B cell (primary cell): ENCODE data around the gene CACNG7. TPM values are rescaled to one million over a fixed set of nuclear protein-coding genes. Genes with fewer than 3 reads are reported as not detected.

Experiments used
- ATAC-seq: fragments of 200-7000 bp; cut with Tn5 transposase; one replicate; pipeline ENCODE4 v1.10.0; 2021; ENCODE audit warnings: low read depth, mild to moderate bottlenecking, moderate number of reproducible peaks, moderate library complexity
- CTCF ChIA-PET: fragments of 350-600 bp; sonication (Branson Sonifier 250); formaldehyde crosslinking; loops from one replicate; lab custom pipeline; 2021; ENCODE audit warnings: antibody characterized with exemption, inconsistent platforms; lab: Charles Lee
- POLR2A ChIA-PET: fragments of 350-600 bp; sonication (Branson Sonifier 250); formaldehyde crosslinking; loops from one replicate; lab custom pipeline; 2021; ENCODE audit warnings: antibody characterized with exemption; lab: Charles Lee
- DNase-seq: peaks from one replicate; pipeline ENCODE4 v3.0.0; 2013
- H2AFZ ChIP-seq: 2 replicates; pipeline ENCODE4 v1.6.1; 2012; ENCODE audit warnings: mild to moderate bottlenecking, low read depth, low read length; ENCODE audit not compliant: insufficient read depth, poor library complexity, severe bottlenecking
- H3K27ac ChIP-seq, 2 donors: 1 replicate in 1 of 2; 2 replicates in 1 of 2; pipeline ENCODE4 v1.5.1; 2012 to 2013; ENCODE audit warnings: low read length in 2 of 2, mild to moderate bottlenecking in 2 of 2, moderate library complexity in 1 of 2
- H3K27me3 ChIP-seq, 4 experiments: fragments of 200-600 bp in 1 of 4; sonication (generic) in 1 of 4; replicated peaks in 1 of 4; 1 replicate in 2 of 4; 2 replicates in 2 of 4; pipeline versions ENCODE4 v1.6.1 to v1.7.0; 2013 to 2016; ENCODE audit warnings: low read length in 3 of 4, mild to moderate bottlenecking in 2 of 4, mixed read lengths in 1 of 4, moderate library complexity in 1 of 4; ENCODE audit not compliant: insufficient read depth in 4 of 4, control insufficient read depth in 3 of 4; ENCODE audit errors: control extremely low read depth in 1 of 4
- H3K36me3 ChIP-seq, 2 experiments: replicated peaks in 1 of 2; 1 replicate in 1 of 2; 2 replicates in 1 of 2; pipeline versions ENCODE4 v1.6.1 to v1.7.1; 2013; ENCODE audit warnings: low read length in 1 of 2; ENCODE audit not compliant: insufficient read depth in 2 of 2, control insufficient read depth in 1 of 2; ENCODE audit errors: control extremely low read depth in 1 of 2, extremely low read depth in 1 of 2
- H3K4me1 ChIP-seq, 2 donors: fragments of 200-600 bp in 1 of 2; sonication (generic) in 1 of 2; 1 replicate in 1 of 2; 2 replicates in 1 of 2; pipeline versions ENCODE4 v1.5.1 to v1.6.1; 2013 to 2017; ENCODE audit warnings: low read length in 2 of 2; ENCODE audit not compliant: control insufficient read depth in 2 of 2, insufficient read depth in 2 of 2
- H3K4me2 ChIP-seq: replicated peaks from 2 replicates; pipeline ENCODE3; 2012; ENCODE audit warnings: mild to moderate bottlenecking, low read depth, low read length; ENCODE audit not compliant: poor library complexity, severe bottlenecking
- H3K4me3 ChIP-seq, 5 experiments: fragments of 200-600 bp in 1 of 5; sonication (generic) in 1 of 5; 1 replicate in 3 of 5; 2 replicates in 2 of 5; pipeline versions ENCODE4 v1.5.1 to v1.7.0; 2011 to 2016; ENCODE audit warnings: low read length in 4 of 5, mild to moderate bottlenecking in 4 of 5, low read depth in 2 of 5, control low read depth in 1 of 5, moderate library complexity in 1 of 5; ENCODE audit not compliant: insufficient read depth in 1 of 5; ENCODE audit errors: control extremely low read depth in 1 of 5, extremely low read depth in 1 of 5
- H3K79me2 ChIP-seq: fragments of 200-600 bp; sonication (generic); one replicate; pipeline ENCODE4 v1.6.0; 2016; ENCODE audit warnings: low read length; ENCODE audit not compliant: control insufficient read depth, insufficient read depth
- H3K9ac ChIP-seq: fragments of 200-600 bp; sonication (generic); 2 replicates; pipeline ENCODE4 v1.6.1; 2017; ENCODE audit warnings: mild to moderate bottlenecking, low read length, moderate library complexity
- H3K9me3 ChIP-seq, 3 donors: one replicate each; pipeline versions ENCODE4 v1.6.1 to v1.7.1; 2013; ENCODE audit warnings: low read length in 2 of 3; ENCODE audit not compliant: control insufficient read depth in 2 of 3, insufficient read depth in 1 of 3; ENCODE audit errors: control extremely low read depth in 1 of 3
- H4K20me1 ChIP-seq: 2 replicates; pipeline ENCODE4 v1.6.0; 2012; ENCODE audit warnings: mild to moderate bottlenecking, low read length; ENCODE audit not compliant: insufficient read depth, control insufficient read depth, poor library complexity, severe bottlenecking
- H3K27ac Mint-ChIP-seq: one replicate; pipeline ENCODE4 v1.8.0; 2021; ENCODE audit warnings: mixed read lengths
- H3K27me3 Mint-ChIP-seq: one replicate; pipeline ENCODE4 v1.8.0; 2021; ENCODE audit warnings: mixed read lengths
- H3K4me1 Mint-ChIP-seq: one replicate; pipeline ENCODE4 v1.8.0; 2021; ENCODE audit warnings: mixed read lengths
- H3K4me3 Mint-ChIP-seq: one replicate; pipeline ENCODE4 v1.8.0; 2021; ENCODE audit warnings: mixed read lengths
- H3K9me3 Mint-ChIP-seq: one replicate; pipeline ENCODE4 v1.8.0; 2022; ENCODE audit warnings: mixed read lengths; ENCODE audit not compliant: insufficient read depth
- EZH2 ChIP-seq: IDR thresholded peaks from 2 replicates; pipeline ENCODE4 v1.6.1; 2012; ENCODE audit warnings: borderline replicate concordance, low read depth, mild to moderate bottlenecking, moderate library complexity, low read length; ENCODE audit not compliant: insufficient read depth, poor library complexity, severe bottlenecking
- WGBS: methylation state at CpG from one replicate; pipeline ENCODE4 v1.1.5; 2013; ENCODE audit warnings: missing lambda C conversion rate; ENCODE audit not compliant: insufficient coverage; 5-methylcytosine and 5-hydroxymethylcytosine counted together
- intact Hi-C: fragments of 100-400 bp; cut with micrococcal nuclease; formaldehyde crosslinking; loops from one replicate; pipeline ENCODE4 v1.10.0; 2022
- polyA plus RNA-seq: library from polyadenylated mRNA; depleted of rRNA; stranded (reverse); fragments of >200 nt; gene quantifications from 2 replicates; pipeline ENCODE4 v1.2.3, GENCODE V29; 2012
- total RNA-seq, 2 donors: library from RNA; stranded (reverse); fragments of 120-200 nt in 1 of 2; gene quantifications; 1 replicate in 1 of 2; 2 replicates in 1 of 2; pipeline versions ENCODE4 v1.2.3 to v1.2.4, GENCODE V29; 2013 to 2022
- TF ChIP-seq, protein P1 (sequence below): fragments of 200-600 bp; IDR thresholded peaks from one replicate; pipeline ENCODE4 v1.8.0; 2022; ENCODE audit warnings: antibody characterized with exemption, mild to moderate bottlenecking

CACNG7 gene
- total and polyA plus RNA-seq, 2 donors (not counting 1 experiment from before 2014, with no cell fraction given) = not detected

DNA sequence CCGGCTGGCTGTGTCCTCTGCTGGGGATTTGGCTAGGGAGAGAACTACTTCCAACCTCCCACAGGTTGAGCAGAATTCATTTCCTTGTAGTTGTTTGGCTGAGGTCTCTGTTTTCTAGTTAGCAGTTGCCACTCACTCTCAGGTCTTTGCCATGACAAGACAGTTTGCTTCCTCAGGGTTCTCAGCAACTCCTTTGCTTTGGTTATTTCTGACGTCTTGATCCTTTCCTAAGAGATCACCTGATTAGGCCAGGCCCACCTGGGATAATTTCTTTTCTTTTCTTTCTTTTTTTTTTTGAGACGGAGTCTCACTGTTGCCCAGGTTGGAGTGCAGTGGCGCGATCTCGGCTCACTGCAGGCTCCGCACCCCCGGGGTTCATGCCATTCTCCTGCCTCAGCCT, 44.3 kb downstream of the CACNG7 start:
- ChIA-PET CTCF (no interaction called here), POLR2A (no interaction called here)
- Mint-ChIP-seq H3K27ac (no peak overlapping the region), H3K4me3 (no peak overlapping the region), H3K9me3 (no peaks in the 10 kb centered on the region), H3K4me1 (no peaks in the 10 kb centered on the region), H3K27me3 (peaks cover 28% of the 10 kb centered on the region)
- H4K20me1 ChIP-seq = no peaks in the 10 kb centered on the region
- no peak overlapping the region for H3K27ac ChIP-seq
- TF ChIP-seq, protein P1, sequence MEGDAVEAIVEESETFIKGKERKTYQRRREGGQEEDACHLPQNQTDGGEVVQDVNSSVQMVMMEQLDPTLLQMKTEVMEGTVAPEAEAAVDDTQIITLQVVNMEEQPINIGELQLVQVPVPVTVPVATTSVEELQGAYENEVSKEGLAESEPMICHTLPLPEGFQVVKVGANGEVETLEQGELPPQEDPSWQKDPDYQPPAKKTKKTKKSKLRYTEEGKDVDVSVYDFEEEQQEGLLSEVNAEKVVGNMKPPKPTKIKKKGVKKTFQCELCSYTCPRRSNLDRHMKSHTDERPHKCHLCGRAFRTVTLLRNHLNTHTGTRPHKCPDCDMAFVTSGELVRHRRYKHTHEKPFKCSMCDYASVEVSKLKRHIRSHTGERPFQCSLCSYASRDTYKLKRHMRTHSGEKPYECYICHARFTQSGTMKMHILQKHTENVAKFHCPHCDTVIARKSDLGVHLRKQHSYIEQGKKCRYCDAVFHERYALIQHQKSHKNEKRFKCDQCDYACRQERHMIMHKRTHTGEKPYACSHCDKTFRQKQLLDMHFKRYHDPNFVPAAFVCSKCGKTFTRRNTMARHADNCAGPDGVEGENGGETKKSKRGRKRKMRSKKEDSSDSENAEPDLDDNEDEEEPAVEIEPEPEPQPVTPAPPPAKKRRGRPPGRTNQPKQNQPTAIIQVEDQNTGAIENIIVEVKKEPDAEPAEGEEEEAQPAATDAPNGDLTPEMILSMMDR = no peak
- no peak for TF ChIP-seq EZH2
- intact Hi-C loops = no loop called here
- no peak for ATAC-seq
- H3K27me3 ChIP-seq = peaks cover 0 to 16% (median 5%) of the 10 kb centered on the region in 4 experiments
- no peak overlapping the region for H3K9ac ChIP-seq
- no peak overlapping the region for H3K4me3 ChIP-seq
- H3K79me2 ChIP-seq = no peaks in the 10 kb centered on the region
- peaks cover 0 to 18% (median 2%) of the 10 kb centered on the region in 3 donors for H3K9me3 ChIP-seq
- H3K4me1 ChIP-seq = no peaks in the 10 kb centered on the region
- WGBS = 75% methylated on average over 2 of the region's 8 CpGs
- no peak for DNase-seq
- H3K36me3 ChIP-seq = no peaks in the 10 kb centered on the region
- H3K4me2 ChIP-seq = no peak overlapping the region
- no peak overlapping the region for H2AFZ ChIP-seq

DNA sequence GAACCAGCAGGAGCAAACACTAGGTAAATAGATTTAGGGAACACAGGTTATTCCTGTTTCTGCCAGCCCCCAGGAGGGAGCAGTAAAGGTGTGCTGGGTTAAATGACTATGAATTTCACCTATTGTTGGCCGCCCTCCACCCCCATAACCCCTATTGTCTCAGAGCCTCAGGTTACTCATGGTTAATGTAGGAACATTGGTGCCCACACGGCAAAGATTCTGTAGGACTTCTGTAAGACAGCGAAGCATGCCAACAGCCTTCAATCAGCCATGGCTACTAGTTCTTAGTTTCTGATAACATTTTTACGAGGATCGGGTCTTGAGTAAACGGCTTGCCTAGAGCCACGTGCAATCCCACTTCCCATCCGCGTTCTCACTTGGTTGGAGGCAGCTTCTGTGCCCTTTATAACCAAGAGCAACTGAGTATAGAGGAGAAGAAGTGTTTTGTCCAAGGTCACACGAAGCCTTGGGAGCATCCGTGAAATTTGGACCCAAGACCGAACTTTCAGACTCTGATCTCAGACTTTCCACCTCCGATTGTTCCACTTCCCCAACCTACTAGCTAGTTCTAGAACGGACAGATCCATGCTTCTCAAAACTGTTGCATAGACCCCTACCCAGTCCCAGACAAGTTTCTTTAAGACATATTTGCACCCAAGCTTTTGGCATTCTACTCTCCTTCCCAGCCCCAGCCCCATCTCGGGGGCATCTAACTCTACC, 48.5 kb downstream of the CACNG7 start:
- Histone ChIP-seq H3K4me3 (no peak overlapping the region), H3K4me2 (no peak overlapping the region), H4K20me1 (no peaks in the 10 kb centered on the region), H3K9me3 (peaks cover 0 to 23% (median 2%) of the 10 kb centered on the region in 3 donors), H3K79me2 (no peaks in the 10 kb centered on the region), H2AFZ (no peak overlapping the region), H3K36me3 (no peaks in the 10 kb centered on the region), H3K27me3 (peaks cover 0 to 49% (median 21%) of the 10 kb centered on the region in 4 experiments), H3K4me1 (peaks cover 0 to 3% of the 10 kb centered on the region in 2 donors), H3K9ac (no peak overlapping the region), H3K27ac (no peak overlapping the region)
- Mint-ChIP-seq H3K9me3 (no peaks in the 10 kb centered on the region), H3K27me3 (peaks cover 50% of the 10 kb centered on the region), H3K4me3 (no peak overlapping the region), H3K27ac (no peak overlapping the region), H3K4me1 (no peaks in the 10 kb centered on the region)
- intact Hi-C loops = no loop called here
- TF ChIP-seq, protein P1 = no peak
- no peak for TF ChIP-seq EZH2
- DNase-seq (no peak), ATAC-seq (no peak)
- ChIA-PET POLR2A (no interaction called here), CTCF (no interaction called here)
- WGBS = 9% methylated on average over 13 of the region's 15 CpGs
